ENCODE results near the gene DLG2.

The DLG2 gene

GRCh38 chr11:84430661-84431060 lies 1196.5 kb downstream of the DLG2 start:
- in situ Hi-C loops (cut with HindIII; ENCODE audit: low sequenced_read_pairs) = no loop called here

GRCh38 chr11:84425673-84426072 lies 1201.5 kb downstream of the DLG2 start:
- in situ Hi-C loops (cut with HindIII; ENCODE audit: low sequenced_read_pairs) = no loop called here

- in situ Hi-C loops (cut with HindIII; ENCODE audit: low sequenced_read_pairs) = no loop called here
These were observed 1206.9 kb downstream of the DLG2 start for GRCh38 chr11:84420271-84420670.

DNA sequence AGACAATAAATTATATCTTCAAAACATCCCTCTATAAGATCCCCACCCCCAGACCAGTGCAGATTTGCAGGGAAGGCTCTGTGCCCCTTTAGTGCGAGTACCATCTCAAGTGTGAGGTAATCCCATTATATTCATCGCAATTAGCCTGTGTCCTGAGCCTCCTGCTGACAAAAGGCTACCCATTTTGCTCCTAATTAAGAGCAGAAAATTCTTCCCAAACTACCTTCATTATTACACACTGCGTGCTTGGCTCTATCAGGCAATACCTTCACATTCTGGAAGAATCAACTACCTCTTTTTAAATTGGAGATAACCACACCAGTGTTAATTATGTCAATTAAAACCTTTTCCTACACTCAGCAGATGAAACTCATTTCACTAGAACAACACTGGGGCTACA lies 1207.5 kb downstream of the DLG2 start:
- in situ Hi-C loops (cut with HindIII; ENCODE audit: low sequenced_read_pairs) = no loop called here

DNA sequence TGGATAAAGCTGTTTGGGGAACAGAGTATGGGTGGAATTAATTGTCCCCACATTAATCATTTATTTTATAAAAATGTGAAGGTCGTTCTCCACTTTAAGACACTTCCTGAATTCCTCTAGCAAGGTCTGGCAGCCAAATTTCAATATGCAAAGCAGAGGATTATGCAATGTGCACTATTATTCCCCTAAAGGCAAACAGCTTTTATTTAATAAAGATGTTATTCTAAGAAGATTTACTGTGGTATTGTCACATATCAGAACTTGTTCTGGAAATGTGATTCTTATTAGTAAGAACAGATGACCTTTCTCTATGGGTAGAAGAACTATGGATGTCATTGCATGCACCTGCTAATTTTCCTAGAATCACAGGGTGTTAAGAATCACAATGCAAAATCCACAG lies 1212.2 kb downstream of the DLG2 start:
- in situ Hi-C loops (cut with HindIII; ENCODE audit: low sequenced_read_pairs) = no loop called here

DNA sequence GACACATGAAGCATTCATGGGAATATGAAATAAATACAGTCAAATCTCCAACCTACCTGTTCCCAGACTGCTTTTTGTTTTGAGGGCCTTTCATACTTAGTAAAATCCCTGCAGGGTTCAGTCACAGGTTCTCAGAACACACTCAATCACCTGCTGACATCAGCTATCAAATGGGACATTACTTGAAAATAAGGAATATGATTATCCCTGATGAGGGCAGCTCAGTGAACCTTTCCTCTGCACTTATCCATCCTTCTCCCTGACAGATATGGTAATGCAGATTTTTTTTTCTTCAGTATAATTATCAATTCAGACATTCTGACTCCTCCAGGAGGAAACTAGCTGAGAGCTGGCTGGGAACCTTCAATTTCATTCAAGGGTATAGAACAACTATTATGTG lies 1213.6 kb downstream of the DLG2 start:
- in situ Hi-C loops (cut with HindIII; ENCODE audit: low sequenced_read_pairs) = no loop called here

- in situ Hi-C loops (cut with HindIII; ENCODE audit: low sequenced_read_pairs) = no loop called here
These were observed 1214.3 kb downstream of the DLG2 start for GRCh38 chr11:84412862-84413261.

DNA sequence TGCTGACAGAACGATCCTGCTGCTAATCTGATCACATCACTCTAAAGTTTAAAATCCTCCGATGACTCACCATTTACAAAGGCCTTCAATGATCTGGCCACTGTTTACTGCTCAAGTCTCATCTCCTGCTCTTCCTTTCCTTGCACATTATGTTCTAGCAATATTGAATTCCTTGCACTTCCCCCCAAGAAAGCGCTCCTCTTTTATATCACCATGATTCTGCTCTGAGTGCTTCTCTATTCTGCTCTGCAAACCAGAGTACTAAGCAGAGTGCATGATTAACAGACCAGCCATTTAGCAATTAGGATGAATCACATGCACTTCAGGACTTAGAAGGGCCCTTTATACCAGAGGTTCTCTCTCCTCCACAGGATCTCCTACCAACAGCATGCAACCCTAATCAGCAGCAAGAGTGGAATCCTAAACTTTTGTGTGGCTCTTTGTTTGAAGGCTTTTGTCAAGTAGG lies 1218.2 kb downstream of the DLG2 start:
- in situ Hi-C loops (cut with HindIII; ENCODE audit: low sequenced_read_pairs) = no loop called here

- in situ Hi-C loops (cut with HindIII; ENCODE audit: low sequenced_read_pairs) = no loop called here
These were observed 1220.1 kb downstream of the DLG2 start for GRCh38 chr11:84407091-84407490.

DNA sequence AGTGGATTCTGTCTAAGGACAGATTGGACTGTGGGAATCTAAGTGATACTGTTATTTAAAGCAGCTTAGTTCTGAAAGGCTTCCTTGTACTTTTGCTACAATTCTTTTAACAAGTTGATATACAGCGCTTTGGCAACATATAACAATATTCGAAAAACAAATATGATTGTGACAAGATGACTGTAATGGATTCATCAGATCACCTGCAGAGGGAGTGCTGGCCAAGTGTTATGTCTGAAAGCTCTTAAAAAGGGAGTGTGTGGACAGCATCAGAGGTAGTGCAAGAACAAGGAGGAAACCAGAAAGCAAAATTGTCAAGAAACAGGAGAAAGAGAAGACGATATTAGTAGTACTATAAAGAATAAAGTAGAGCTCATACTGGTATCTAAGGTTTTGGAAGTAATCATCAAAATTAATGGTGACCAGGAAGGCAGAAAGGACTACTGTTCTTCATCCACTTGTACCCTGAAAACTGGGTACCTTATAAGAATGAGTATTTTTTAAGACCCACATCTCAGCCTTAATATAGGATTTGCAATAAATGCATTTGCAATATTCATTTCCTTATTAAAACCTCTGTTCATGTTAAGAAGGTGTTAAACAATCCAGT lies 1229.0 kb downstream of the DLG2 start:
- in situ Hi-C loops (cut with HindIII; ENCODE audit: low sequenced_read_pairs) = no loop called here

GRCh38 chr11:84396521-84396920 lies 1230.6 kb downstream of the DLG2 start:
- in situ Hi-C loops (cut with HindIII; ENCODE audit: low sequenced_read_pairs) = no loop called here

DNA sequence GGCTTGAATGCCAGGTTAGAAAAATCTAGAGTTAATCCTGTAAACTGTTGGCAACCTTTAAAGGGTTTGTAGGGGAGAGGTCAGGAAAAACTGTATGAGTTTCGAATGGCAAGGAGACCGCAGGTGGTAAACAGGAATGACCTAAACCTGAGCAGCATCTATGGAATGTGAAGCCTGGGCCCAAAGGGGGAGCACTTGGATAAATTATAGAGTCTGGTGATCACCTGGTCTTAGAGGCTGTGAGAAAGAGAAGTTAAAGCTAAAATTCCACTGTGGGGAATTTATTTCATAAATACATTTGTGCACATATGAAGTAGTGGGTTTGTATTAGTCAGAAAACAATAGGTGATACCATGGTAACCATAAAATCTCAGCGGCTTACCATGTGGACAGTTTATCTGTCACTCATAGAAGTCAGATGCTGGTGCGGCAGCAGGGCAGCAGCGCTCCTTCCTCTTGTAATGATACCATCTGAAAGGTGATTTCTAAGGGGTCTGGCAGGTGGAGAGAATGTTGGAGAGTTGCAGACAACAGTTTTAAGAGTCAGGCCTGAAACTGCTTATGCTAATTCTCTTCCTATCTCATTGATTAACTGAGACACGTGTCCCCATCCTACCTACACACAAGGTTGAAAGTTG lies 1236.6 kb downstream of the DLG2 start:
- in situ Hi-C loops (cut with HindIII; ENCODE audit: low sequenced_read_pairs) = no loop called here

- in situ Hi-C loops (cut with HindIII; ENCODE audit: low sequenced_read_pairs) = no loop called here
These were observed 1237.4 kb downstream of the DLG2 start for GRCh38 chr11:84389696-84390095.

GRCh38 chr11:84384731-84385130 lies 1242.4 kb downstream of the DLG2 start:
- in situ Hi-C loops (cut with HindIII; ENCODE audit: low sequenced_read_pairs) = no loop called here

- in situ Hi-C loops (cut with HindIII; ENCODE audit: low sequenced_read_pairs) = no loop called here
These were observed 1243.6 kb downstream of the DLG2 start for GRCh38 chr11:84383576-84383975.

GRCh38 chr11:84381666-84382065 lies 1245.5 kb downstream of the DLG2 start:
- in situ Hi-C loops (cut with HindIII; ENCODE audit: low sequenced_read_pairs) = no loop called here

DNA sequence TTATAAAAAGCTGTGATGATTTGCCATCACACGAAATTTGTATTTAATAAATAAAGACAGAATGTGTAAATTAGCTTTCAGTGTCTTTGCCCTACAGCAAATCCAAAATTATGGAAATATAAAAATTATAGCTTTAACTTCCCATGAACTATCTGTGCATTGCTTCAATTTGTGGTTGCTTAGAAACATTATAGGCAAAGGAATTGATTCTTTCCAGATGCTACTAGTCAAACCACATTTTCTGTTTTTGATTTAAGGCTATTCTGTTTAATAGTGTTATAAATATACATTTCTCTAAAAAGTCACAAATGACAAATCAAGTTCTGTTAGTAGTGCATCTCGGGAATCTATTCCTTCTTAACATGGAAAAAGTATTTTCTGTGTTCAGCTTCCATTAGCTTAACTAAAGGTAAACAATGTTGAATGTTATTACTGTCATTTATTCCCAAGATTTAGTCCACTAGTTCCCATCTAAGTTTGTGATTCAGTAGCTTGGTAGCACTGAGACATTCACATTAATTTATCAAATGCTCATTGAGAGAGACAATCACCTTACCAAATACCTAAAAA lies 1254.7 kb downstream of the DLG2 start:
- in situ Hi-C loops (cut with HindIII; ENCODE audit: low sequenced_read_pairs) = no loop called here

DNA sequence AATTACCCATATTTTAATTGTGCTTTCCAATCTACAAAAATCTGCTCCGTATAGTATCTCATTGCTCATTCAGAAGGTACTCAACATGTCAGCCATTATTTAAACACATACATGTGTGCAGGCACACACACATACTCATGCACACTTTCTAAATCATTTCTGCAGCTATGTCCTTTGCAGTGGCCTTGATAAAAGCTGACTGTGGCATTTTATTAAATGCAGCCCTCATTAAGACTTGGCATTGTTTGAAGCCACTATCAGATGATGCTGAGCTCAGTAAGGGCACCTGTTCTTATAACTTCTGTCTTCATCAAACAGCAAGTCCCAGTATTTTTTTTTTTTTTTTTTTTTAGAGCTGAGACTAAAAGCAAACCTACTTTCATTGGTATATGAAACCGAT lies 1269.1 kb downstream of the DLG2 start:
- in situ Hi-C loops (cut with HindIII; ENCODE audit: low sequenced_read_pairs) = no loop called here

GRCh38 chr11:84355911-84356310 lies 1271.2 kb downstream of the DLG2 start:
- in situ Hi-C loops (cut with HindIII; ENCODE audit: low sequenced_read_pairs) = no loop called here

- in situ Hi-C loops (cut with HindIII; ENCODE audit: low sequenced_read_pairs) = no loop called here
These were observed 1281.5 kb downstream of the DLG2 start for GRCh38 chr11:84345597-84345996.

DNA sequence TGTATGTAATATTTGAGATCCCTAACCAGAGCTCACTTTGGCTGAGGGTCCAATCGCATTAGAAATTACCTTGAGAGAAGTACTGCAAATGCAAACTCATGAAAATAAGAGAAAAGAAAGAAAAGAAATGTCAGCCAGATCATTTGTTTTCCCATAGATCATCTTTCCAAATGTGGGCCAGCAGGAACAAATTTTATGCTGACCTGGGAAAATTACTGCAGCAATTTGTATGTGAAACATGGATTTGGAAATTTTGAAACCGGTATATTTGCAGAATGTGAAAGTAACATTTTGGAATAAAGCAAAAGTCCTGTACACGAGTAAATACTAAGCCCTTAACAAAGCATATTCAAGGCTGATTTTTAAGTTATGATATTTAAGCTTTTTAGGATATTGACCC lies 1282.1 kb downstream of the DLG2 start:
- in situ Hi-C loops (cut with HindIII; ENCODE audit: low sequenced_read_pairs) = no loop called here

GRCh38 chr11:84339796-84340195 lies 1287.3 kb downstream of the DLG2 start:
- in situ Hi-C loops (cut with HindIII; ENCODE audit: low sequenced_read_pairs) = no loop called here

DNA sequence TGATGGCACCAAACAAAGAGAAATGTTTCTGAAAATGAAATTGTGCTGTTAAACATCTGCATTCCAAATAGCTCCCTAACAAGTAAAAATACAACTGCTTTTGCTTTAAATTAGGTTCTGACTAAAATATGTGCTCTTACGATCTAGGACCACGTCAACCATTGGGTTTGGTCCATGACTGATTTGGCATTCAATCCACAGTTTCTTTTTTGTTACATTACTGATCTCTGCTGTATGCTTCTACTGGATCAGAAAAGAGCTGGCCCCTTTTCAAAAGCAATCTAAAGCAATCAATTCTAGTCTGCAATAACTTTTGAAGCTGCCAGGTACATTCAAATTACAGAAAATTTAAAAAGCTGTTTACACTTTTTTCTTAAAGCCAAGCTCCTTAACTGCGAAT lies 1293.9 kb downstream of the DLG2 start:
- in situ Hi-C loops (cut with HindIII; ENCODE audit: low sequenced_read_pairs) = no loop called here

Measured in DLD1 (cell line).